Upper lobe of left lung (tissue), 6 donors: ENCODE measurements around the gene NKAIN2. TPM values are rescaled to one million over a fixed set of nuclear protein-coding genes. Genes with fewer than 3 reads are reported as not detected.

Experiments
- ATAC-seq, 2 donors: fragments of 200-7000 bp; cut with Tn5 transposase; one replicate each; pipeline ENCODE4 v1.9.1; 2022; ENCODE audit warnings: mild to moderate bottlenecking in 2 of 2, moderate library complexity in 2 of 2; ENCODE audit not compliant: low FRiP score in 2 of 2
- DNase-seq, 2 donors: peaks; one replicate each; pipeline ENCODE4 v3.0.0-alpha.2; 2019 to 2020
- H3K27ac ChIP-seq, 4 donors: fragments of 200-600 bp; sonication (generic); one replicate each; pipeline ENCODE4 v1.5.1; 2016 to 2019
- H3K27me3 ChIP-seq, 4 donors: fragments of 200-600 bp; sonication (generic); one replicate each; pipeline ENCODE4 v1.5.1; 2017 to 2019
- H3K36me3 ChIP-seq, 4 donors: fragments of 200-600 bp; sonication (generic); one replicate each; pipeline ENCODE4 v1.5.1; 2016 to 2019
- H3K4me1 ChIP-seq, 4 donors: fragments of 200-600 bp; sonication (generic); one replicate each; pipeline ENCODE4 v1.5.1; 2018 to 2019
- H3K4me3 ChIP-seq, 4 donors: fragments of 200-600 bp; sonication (generic); one replicate each; pipeline ENCODE4 v1.5.1; 2017 to 2019; ENCODE audit warnings: mild to moderate bottlenecking in 2 of 4, moderate library complexity in 1 of 4
- H3K9me3 ChIP-seq, 4 donors: fragments of 200-600 bp; sonication (generic); one replicate each; pipeline ENCODE4 v1.5.1; 2018 to 2019
- EP300 ChIP-seq, 4 donors: sonication (generic); formaldehyde crosslinking; IDR thresholded peaks; one replicate each; pipeline ENCODE4 v1.5.1; 2017; ENCODE audit warnings: antibody characterized with exemption in 4 of 4, control low read depth in 2 of 4
- POLR2A ChIP-seq, 4 donors: fragments of 450-650 bp; IDR thresholded peaks; one replicate each; pipeline ENCODE4 v1.5.1; 2016 to 2017; ENCODE audit warnings: antibody characterized with exemption in 4 of 4, mild to moderate bottlenecking in 2 of 4
- POLR2AphosphoS5 ChIP-seq, 2 donors: sonication (generic); formaldehyde crosslinking; IDR thresholded peaks; one replicate each; pipeline ENCODE4 v1.5.1; 2017; ENCODE audit warnings: antibody characterized with exemption in 2 of 2
- WGBS, 2 donors: methylation state at CpG; one replicate each; pipeline ENCODE4 v1.1.5; 2017 to 2018; 5-methylcytosine and 5-hydroxymethylcytosine counted together
- total RNA-seq, 6 donors: library from RNA; depleted of rRNA in 4 of 6; stranded (reverse); fragments of >200 nt in 4 of 6; gene quantifications; one replicate each; pipeline versions ENCODE4 v1.1.0 to v1.2.1, GENCODE V29; 2016 to 2021
- TF ChIP-seq, protein P1 (sequence below), 6 experiments: fragments of 450-650 bp in 4 of 6; fragments of 200-600 bp in 2 of 6; sonication (generic) in 2 of 6; IDR thresholded peaks; one replicate each; pipeline ENCODE4 v1.5.1; 2016 to 2019; ENCODE audit warnings: antibody characterized with exemption in 6 of 6
- donor health status: DM: no; HTN: no; CAD: no; lungs with moderate emphysema.
- donor health status: DM: no; HTN: yes; CAD: no; lungs with severe emphysema.

The NKAIN2 gene
- total RNA-seq, 6 donors from 2014 or later, result 0.13 to 0.20 TPM; not detected in 4

DNA sequence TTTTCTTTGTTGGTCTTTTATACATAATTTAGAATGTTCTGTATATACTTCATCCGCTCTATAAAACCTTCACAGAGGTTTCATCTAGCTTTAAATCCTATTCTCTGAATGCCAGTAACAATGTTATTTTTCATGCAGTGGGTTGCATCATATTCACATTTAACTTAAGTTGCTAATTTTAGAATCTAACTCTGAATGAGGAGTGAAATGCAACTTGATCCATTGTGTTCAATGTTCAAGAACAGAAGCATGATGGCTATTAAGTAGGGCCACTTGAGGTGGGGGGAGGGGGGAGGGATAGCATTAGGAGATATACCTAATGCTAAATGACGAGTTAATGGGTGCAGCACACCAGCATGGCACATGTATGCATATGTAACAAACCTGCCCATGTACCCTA lies 224.5 kb downstream of the NKAIN2 start:
- H3K27ac ChIP-seq, result no peak overlapping the region
- TF ChIP-seq, protein P1, sequence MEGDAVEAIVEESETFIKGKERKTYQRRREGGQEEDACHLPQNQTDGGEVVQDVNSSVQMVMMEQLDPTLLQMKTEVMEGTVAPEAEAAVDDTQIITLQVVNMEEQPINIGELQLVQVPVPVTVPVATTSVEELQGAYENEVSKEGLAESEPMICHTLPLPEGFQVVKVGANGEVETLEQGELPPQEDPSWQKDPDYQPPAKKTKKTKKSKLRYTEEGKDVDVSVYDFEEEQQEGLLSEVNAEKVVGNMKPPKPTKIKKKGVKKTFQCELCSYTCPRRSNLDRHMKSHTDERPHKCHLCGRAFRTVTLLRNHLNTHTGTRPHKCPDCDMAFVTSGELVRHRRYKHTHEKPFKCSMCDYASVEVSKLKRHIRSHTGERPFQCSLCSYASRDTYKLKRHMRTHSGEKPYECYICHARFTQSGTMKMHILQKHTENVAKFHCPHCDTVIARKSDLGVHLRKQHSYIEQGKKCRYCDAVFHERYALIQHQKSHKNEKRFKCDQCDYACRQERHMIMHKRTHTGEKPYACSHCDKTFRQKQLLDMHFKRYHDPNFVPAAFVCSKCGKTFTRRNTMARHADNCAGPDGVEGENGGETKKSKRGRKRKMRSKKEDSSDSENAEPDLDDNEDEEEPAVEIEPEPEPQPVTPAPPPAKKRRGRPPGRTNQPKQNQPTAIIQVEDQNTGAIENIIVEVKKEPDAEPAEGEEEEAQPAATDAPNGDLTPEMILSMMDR (IDR thresholded peaks at IDR 0.05), result no peak
- no peak for TF ChIP-seq POLR2AphosphoS5 (IDR thresholded peaks at IDR 0.05)
- no peak for TF ChIP-seq EP300 (IDR thresholded peaks at IDR 0.05)
- TF ChIP-seq POLR2A (IDR thresholded peaks at IDR 0.05), result no peak
- ATAC-seq (no peak), DNase-seq (no peak)
- no peaks in the 10 kb centered on the region for H3K9me3 ChIP-seq
- H3K27me3 ChIP-seq, result no peaks in the 10 kb centered on the region
- H3K36me3 ChIP-seq, result no peaks in the 10 kb centered on the region
- no peaks in the 10 kb centered on the region for H3K4me1 ChIP-seq
- 88 to 91% methylated on average over 2 of the region's 2 CpGs for WGBS, 2 donors
- H3K4me3 ChIP-seq, result no peak overlapping the region

GRCh38 chr6:124029567-124029966 lies 225.9 kb downstream of the NKAIN2 start:
- 85 to 95% methylated on average over 5 of the region's 5 CpGs for WGBS, 2 donors
- Histone ChIP-seq H3K27ac (no peak overlapping the region), H3K27me3 (no peaks in the 10 kb centered on the region), H3K36me3 (no peaks in the 10 kb centered on the region), H3K4me3 (no peak overlapping the region), H3K4me1 (no peaks in the 10 kb centered on the region), H3K9me3 (no peaks in the 10 kb centered on the region)
- TF ChIP-seq POLR2AphosphoS5 (IDR thresholded peaks at IDR 0.05), result no peak
- TF ChIP-seq POLR2A (IDR thresholded peaks at IDR 0.05), result no peak
- TF ChIP-seq, protein P1 (IDR thresholded peaks at IDR 0.05), result no peak
- no peak for TF ChIP-seq EP300 (IDR thresholded peaks at IDR 0.05)
- ATAC-seq, result no peak
- no peak for DNase-seq

GRCh38 chr6:124033501-124033900 lies 229.8 kb downstream of the NKAIN2 start:
- WGBS, 2 donors, result 89 to 91% methylated on average over 3 of the region's 3 CpGs
- no peak for TF ChIP-seq POLR2AphosphoS5 (IDR thresholded peaks at IDR 0.05)
- TF ChIP-seq, protein P1 (IDR thresholded peaks at IDR 0.05), result no peak
- TF ChIP-seq POLR2A (IDR thresholded peaks at IDR 0.05), result no peak
- TF ChIP-seq EP300 (IDR thresholded peaks at IDR 0.05), result no peak
- Histone ChIP-seq H3K4me1 (no peaks in the 10 kb centered on the region), H3K27me3 (no peaks in the 10 kb centered on the region), H3K36me3 (no peaks in the 10 kb centered on the region), H3K4me3 (no peak overlapping the region), H3K9me3 (no peaks in the 10 kb centered on the region), H3K27ac (no peak overlapping the region)
- DNase-seq, result no peak
- no peak for ATAC-seq

DNA sequence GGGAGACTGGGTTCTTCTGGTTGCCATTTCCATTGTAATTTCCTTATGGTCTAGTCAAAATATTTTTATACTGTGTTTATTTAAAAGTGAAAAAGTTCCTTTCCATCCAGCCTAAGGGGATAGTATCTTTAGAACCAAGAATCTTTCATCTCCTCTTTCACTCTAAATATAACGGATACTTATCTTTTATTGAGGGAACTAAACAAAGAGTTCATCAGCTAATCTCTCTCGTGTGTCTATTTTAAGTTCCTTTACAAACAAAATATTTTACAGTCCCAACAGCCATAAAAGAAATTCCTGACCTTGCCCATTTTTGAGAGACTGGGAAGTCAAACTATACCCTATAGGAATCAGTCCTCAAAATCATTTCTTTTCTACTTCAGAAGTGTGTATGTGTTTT lies 232.7 kb downstream of the NKAIN2 start:
- H3K27me3 ChIP-seq, result no peaks in the 10 kb centered on the region
- H3K36me3 ChIP-seq, result no peaks in the 10 kb centered on the region
- no peak overlapping the region for H3K4me3 ChIP-seq
- DNase-seq (no peak), ATAC-seq (no peak)
- H3K27ac ChIP-seq, result no peak overlapping the region
- TF ChIP-seq, protein P1 (IDR thresholded peaks at IDR 0.05), result no peak
- TF ChIP-seq EP300 (IDR thresholded peaks at IDR 0.05) (no peak), POLR2AphosphoS5 (IDR thresholded peaks at IDR 0.05) (no peak), POLR2A (IDR thresholded peaks at IDR 0.05) (no peak)
- no peaks in the 10 kb centered on the region for H3K9me3 ChIP-seq
- H3K4me1 ChIP-seq, result no peaks in the 10 kb centered on the region
- WGBS, 2 donors, result 29 to 30% methylated on average over 2 of the region's 2 CpGs

DNA sequence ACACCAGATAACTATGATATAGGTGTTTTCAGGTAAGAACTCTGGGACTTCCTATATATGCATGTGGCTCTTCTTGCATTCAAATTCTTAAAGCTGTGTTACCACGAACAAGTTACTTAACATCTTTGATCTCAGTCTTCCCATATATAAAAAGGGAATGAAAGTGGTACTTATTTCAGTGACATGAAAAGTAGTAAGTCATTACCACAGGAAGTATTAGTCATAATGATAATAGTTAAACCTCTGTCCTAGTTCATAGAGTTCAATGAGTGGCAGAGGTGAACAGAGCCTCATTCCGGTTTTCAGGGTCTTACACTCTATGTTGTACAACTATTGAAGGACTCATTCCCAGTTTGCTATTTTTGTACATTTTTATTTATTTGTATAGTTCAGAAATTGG lies 237.0 kb downstream of the NKAIN2 start:
- H3K9me3 ChIP-seq, result no peaks in the 10 kb centered on the region
- TF ChIP-seq EP300 (IDR thresholded peaks at IDR 0.05) (no peak), POLR2A (IDR thresholded peaks at IDR 0.05) (no peak), POLR2AphosphoS5 (IDR thresholded peaks at IDR 0.05) (no peak)
- TF ChIP-seq, protein P1 (IDR thresholded peaks at IDR 0.05), result no peak
- no peaks in the 10 kb centered on the region for H3K27me3 ChIP-seq
- H3K4me3 ChIP-seq, result no peak overlapping the region
- H3K36me3 ChIP-seq, result no peaks in the 10 kb centered on the region
- H3K4me1 ChIP-seq, result no peaks in the 10 kb centered on the region
- ATAC-seq (no peak), DNase-seq (no peak)
- 60 to 71% methylated on average over 2 of the region's 2 CpGs for WGBS, 2 donors
- no peak overlapping the region for H3K27ac ChIP-seq
